Inflammatory macrophage treated with lipopolysaccharide for 1 hour (primary cell): ENCODE data around the gene CNTN5.
A peak's percentile ranks its signal among the peaks of the same experiment; 100 is the strongest.

ENCODE experiments used
- DNase-seq, 2 donors: peaks; one replicate each; pipeline ENCODE4 v3.0.0-alpha.2; 2020 to 2022

Gene CNTN5

GRCh38 chr11:99645934-99646333, 625.2 kb downstream of the CNTN5 start:
- no peak for DNase-seq

- no peak for DNase-seq
Observed at GRCh38 chr11:99670067-99670676, 649.4 kb downstream of the CNTN5 start.

DNA sequence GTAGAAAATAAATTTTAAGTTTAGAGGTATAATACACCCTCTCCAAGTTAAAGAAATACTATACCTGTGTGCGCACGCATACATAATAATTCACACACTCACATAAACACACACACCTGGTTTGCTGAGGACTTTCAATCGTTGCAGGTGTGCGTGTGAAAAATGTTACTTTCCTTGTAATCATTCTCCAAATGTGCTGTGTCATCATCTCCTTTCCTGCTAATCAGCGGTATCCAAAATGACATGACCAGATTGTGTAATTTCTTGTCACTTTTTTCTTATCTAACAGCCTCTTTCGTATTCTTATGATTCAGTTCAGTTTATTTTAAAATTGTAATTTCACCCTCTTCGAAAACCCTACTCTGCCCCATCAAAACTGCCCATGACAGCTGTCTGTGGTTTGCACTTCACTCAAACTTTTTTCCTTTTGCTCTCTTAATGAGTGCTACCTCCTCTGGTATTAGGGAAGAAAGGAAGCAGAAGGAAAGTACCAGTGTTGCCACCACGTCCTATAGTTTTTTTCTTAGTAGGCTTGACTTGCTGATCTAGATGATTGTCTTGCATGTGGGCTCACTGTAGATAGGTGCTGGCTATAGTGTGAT, 651.2 kb downstream of the CNTN5 start:
- no peak for DNase-seq

- no peak for DNase-seq
Observed at GRCh38 chr11:99676292-99676691, 655.5 kb downstream of the CNTN5 start.

DNA sequence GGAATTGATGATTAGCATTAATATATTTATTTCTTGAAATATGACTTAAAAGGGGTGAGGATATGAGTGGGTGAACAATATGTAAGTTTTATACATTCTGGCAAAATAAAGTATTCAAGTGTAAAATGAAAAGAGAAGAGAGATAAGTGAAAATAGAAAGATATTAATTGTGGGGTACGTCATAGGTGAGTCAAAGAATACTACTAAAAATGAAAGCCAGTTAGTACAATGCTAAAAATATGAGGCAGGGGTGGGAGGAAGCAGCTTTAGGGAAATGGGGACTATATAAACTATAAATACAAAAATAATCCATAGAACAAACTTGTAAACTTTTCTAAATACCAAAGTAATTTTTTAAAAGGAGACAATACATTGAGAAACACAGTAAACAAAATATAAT, 661.4 kb downstream of the CNTN5 start:
- no peak for DNase-seq

- DNase-seq, result no peak
Observed at GRCh38 chr11:99682646-99683045, 661.9 kb downstream of the CNTN5 start.

DNA sequence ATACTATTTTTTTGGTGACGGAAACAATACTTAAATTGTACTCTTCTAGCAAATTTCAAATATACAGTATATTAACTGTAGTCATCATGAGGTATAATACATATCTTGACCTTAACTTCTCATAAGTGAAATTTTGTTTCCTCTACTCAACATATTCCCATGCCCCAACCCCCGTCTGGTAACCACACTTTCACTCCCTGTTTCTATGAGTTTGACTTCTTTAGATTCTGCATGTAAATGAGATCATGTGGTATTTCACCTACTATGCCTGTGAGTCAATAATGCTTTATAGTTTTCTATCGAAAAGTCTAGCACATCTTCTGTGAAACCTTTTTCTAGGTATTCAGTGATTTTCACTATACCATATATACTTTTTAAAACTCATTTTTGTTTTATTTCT, 663.2 kb downstream of the CNTN5 start:
- no peak for DNase-seq

DNA sequence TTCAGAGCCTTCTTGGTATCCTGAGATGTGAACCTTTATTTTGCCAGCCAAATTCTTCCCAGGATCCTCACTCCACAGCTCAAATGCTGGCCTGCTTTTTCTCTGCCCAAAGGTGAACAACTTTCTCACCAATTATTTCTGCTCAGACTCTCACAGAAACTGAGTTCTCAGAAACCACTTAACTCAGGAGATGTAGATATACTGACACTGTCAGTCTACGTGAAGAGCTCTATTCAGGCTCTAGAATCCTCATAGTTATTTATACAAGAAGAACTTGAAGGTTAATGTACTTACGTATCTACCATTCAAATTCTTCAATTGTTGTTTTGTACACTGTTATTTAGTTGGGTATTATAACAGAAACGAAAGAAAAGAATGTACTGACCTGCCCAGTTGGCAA, 666.1 kb downstream of the CNTN5 start:
- DNase-seq, result no peak

GRCh38 chr11:99687320-99687719, 666.6 kb downstream of the CNTN5 start:
- no peak for DNase-seq

DNA sequence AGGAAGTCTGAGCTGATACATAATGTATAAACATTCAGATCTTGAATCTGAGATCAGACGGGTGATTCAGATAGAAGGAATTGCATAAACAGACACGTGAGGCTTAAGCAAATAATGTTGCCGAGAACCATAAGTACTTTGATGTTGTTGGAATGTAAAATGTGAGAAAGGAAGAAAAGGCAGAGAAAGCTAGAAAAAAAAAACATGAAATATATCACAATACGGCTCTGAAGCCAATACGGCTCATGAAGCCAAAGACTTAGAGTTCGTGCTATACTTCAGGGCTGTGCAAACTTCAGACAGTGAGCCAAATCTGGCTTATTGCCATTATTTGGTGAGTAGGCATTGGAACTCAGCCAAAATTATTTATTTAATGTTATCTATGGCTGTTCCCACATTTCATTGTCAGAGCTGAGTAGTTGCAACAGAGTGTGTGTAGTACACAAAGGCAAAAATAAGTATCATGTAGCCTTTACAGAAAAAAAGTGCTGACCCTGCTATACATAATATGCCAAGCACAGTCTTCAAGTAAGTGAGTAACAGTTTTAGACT, 673.3 kb downstream of the CNTN5 start:
- no peak for DNase-seq

GRCh38 chr11:99695106-99695505, 674.4 kb downstream of the CNTN5 start:
- no peak for DNase-seq

DNA sequence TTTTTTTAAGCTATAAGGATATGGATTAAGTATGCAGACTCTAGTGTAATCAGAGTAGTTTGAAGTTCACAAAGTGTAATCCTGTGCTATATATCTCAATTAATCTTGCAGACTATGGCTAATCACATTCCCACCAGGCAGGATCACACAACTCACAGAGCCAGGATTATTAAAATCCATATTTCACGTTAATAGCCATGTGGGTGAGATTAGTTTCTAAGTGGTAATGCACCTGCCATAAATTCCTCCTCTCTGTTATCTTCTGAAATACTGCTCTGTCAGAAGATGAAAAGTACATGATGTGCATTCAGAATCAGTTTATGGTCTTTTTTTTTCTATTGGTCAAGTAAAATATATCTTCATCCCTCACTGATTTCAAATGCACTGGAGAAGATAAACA, 686.1 kb downstream of the CNTN5 start:
- no peak for DNase-seq

DNA sequence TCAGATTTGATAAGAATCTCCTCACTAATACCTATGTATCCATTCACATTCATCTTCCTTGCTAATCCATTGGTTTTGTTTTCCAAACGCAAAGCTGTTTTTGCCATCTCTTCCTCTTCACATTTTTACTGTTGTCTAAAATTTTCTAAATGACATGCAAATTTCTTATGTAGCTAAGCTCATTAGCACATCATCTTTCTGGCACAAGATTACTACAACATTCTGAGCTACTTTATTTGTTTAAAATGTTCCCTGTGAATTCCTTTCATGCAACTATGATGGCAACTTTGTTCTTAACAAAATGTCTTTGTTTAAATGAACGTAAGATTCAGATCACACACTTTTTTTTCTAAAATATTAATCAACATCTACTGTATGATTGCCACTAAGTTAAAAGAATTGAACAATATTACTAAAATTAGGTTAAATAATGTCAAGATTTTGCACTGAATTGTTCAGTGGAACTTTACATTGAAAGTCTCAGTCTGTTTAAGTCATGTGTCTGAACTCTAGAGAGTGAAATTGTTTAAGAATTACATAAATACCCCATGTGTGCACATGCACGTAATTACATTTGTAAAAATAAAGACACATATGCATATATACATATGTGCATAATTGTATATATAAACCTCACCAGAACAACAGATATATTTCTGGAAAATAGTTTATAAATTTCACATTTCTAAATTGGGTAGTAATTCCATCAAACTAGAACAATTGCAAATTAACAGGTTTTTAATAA, 688.4 kb downstream of the CNTN5 start:
- no peak for DNase-seq

- DNase-seq, result no peak
Observed at GRCh38 chr11:99716302-99716701, 695.6 kb downstream of the CNTN5 start.

- DNase-seq, result no peak
Observed at GRCh38 chr11:99718291-99718690, 697.5 kb downstream of the CNTN5 start.

DNA sequence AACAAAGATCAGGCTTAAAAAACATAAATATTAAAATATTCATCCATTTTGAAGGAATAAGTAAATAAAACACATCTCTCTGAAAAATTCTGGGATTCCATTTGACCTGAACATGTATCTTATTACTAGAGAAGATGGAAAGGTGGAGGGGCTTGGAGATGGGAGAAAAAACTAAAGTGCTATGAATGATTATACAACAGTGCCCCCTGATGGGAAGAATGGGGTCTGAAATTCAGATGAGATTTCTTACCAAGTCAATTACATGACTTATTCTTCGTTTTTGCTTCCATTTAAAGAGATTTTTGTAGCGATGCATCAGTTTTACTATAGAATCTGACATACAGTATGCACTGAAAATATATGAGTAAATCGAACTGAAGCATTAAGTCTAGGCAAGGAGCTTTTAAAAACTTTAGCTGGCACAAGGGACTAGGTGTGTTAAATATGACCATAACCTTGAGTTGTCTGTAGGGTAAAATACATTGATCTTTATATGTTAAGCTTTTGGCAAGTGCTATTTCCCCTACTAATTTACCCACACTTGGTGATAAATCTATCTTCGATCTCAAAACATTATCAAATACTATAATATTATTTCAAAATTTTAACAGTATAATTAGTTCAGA, 718.8 kb downstream of the CNTN5 start:
- DNase-seq, result peak in 1 of 2 donors; percentile 14

DNA sequence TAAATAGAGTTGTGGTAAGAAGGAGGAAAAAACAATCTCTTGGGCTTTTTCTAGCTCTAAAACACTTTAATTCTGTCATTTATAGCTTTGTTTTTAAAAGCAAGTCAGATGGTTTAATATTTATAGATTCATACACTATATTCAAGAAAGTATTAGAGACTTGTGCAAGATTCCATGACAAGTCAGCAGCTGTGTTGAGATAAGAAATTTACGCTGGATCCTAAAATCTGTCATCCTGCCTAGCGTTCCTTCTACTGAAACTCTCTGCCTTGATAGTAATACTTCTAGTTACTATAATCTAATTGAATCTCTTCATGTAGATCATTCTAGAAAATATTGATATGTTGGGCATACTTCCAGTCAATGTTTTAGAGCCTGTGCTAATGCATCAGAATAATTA, 721.8 kb downstream of the CNTN5 start:
- DNase-seq, result no peak

DNA sequence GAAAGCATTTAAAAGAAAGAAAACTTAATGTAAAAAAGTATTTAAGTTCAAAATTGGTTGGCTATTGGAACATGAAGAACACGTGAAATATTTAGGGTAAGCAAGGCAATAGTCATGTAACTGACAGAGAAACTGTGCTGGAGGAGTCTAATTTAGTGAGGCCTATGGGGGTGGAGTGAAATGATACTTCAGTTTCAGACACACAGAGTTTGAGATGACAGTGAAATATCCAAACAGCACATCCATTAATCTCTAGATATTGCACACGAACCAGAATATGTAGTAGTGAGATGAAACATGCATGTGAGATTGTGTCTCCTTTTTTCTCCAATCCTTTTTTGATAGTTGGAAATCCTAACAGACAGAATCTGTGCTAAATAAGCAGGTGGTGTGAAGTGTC, 739.0 kb downstream of the CNTN5 start:
- DNase-seq, result no peak

DNA sequence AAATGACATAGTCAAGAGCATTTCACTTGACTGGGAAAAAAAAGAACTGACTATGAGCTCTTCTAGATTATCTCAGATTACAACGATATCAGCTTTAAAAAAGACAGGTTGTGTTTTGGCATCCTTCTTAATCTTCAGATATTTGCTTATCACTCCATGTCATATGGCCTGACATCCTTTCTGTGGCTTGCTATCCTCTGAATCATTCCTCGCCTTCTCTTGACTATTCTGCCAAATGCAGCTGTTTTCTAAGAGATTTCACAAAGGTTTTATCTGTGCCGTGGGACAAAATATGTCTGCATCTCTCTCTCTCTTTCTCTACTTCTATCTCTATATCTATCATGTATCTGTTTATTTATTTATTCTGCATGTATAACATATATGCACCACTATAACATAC, 746.1 kb downstream of the CNTN5 start:
- no peak for DNase-seq

GRCh38 chr11:99773646-99774045, 752.9 kb downstream of the CNTN5 start:
- no peak for DNase-seq

DNA sequence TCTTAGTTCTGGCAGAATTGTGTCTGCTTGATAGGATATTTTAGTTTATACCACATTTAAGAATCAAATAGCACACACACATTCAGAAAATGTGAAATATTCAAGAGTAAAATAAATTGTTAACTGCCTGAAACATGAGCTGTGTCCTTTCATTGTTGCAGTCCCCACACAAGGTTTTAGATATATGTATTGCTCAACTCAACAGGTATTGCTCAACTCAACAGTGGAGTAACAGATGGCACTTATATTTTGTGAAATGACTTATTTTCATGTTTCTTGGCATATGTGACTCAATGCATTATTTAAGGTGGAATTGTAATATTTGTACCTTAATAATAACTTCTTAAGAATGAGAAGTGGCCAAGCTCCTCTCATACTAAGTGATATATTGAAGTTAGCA, 760.3 kb downstream of the CNTN5 start:
- no peak for DNase-seq

GRCh38 chr11:99791354-99791753, 770.6 kb downstream of the CNTN5 start:
- DNase-seq, result no peak

GRCh38 chr11:99795999-99796398, 775.2 kb downstream of the CNTN5 start:
- DNase-seq, result no peak

- DNase-seq, result no peak
Observed at GRCh38 chr11:99803501-99803900, 782.8 kb downstream of the CNTN5 start.
